AML-193 (cell line): ENCODE data around the gene EMC8.
"Not testable (repeated sequence)": the region's sequence is repeated elsewhere in the genome, so short reads cannot be mapped to it uniquely, and the experiment has no call there.

Experiments
- DNase-seq, 2 experiments: peaks; one replicate each; lab custom pipeline; 2025; lab: John Stamatoyannopoulos, UW

EMC8 gene

DNA sequence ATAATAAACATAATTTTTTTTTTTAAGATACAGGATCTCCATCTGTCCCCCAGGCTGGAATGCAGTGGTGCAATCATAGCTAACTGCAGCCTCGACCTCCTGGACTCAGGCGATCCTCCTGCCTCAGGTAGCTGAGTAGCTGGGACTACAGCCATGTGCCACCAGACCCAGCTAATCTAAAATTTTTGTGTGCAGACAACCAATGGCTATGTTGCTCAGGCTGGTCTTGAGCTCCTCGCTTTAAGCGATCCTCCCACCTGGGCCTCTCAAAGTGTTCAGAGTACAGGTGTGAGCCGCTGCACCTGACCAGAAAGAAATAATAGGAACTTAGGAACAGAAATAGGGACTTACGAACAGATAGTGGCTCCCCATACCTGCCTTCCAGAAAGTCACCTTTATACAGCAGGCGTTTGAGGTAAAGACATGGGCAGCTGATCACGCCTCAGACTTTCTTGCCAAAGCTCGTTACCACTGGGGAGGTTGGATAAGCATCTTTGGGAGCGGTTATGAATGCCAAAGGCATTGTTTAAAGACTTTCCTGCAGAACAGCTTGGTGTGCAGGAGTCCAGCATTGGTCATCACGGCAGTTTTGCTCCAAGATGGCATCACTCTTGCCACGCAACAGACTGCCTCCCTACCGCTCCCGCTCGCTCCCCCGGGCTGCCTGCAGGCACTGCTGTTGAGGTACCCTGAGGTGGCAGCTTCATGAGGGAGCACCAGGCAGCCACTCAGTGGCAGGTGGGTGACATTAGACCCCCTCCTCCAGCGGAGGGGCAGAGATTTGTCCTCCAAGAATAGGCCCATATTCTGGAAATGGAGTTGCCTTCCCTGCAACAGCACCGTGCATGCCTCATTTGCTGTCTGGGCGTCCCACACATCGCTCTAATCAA is 13.7 kb upstream of the EMC8 start:
- DNase-seq = no peak

- no peak for DNase-seq
Measured at GRCh38 chr16:85812031-85812807, 12.9 kb upstream of the EMC8 start.

GRCh38 chr16:85810742-85811115 is 11.4 kb upstream of the EMC8 start:
- no peak for DNase-seq

DNA sequence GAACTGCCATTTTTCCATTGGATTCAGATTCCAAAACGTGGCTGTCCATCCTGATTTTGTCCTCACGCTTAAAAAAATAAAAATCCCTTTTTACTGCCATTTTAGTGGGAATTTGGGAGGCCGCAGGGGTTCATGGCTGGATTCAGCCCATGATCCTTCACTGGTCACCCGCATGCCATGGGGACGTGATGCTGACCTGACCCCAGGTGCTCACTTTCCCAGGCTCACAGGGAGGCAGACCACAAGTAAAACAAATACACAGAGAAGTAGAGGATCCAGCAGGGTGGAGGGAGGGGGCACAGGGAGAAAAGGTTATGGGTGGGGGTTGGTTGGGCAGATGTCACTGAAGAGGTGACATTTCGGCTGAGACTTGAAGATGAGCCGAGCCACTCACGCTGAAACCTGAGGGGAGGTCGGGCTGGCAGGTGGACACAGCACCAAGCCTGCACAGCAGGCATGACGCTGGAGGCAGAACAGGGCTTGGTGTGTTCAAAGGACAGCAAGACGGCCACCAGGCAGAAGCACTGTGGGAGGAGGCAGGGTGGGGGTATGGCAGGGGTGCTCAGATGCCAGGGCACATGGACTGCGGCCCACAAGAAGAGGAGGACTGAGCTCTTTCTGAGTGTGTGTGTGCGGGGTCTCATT is 10.9 kb upstream of the EMC8 start:
- no peak for DNase-seq

GRCh38 chr16:85809645-85810044 is 10.3 kb upstream of the EMC8 start:
- no peak for DNase-seq

- DNase-seq = no peak
Measured at GRCh38 chr16:85808926-85809325, 9.6 kb upstream of the EMC8 start.

GRCh38 chr16:85808104-85808503 is 8.8 kb upstream of the EMC8 start:
- DNase-seq = not testable (repeated sequence)

DNA sequence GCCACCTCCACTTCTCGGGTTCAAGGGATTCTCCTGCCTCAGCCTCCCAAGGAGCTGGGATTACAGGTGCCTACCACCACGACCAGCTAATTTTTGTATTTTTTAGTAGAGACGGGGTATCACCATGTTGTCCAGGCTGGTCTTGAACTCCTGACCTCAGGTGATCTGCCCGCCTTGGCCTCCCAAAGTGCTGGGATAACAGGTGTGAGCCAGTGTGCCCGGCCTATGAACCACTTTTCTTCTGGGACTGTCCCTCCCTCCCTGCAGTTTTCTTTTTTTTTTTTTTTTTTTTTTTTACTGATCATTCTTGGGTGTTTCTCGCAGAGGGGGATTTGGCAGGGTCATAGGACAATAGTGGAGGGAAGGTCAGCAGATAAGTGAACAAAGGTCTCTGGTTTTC is 8.0 kb upstream of the EMC8 start:
- not testable (repeated sequence) for DNase-seq

- no peak for DNase-seq
Measured at GRCh38 chr16:85806539-85806938, 7.2 kb upstream of the EMC8 start.

DNA sequence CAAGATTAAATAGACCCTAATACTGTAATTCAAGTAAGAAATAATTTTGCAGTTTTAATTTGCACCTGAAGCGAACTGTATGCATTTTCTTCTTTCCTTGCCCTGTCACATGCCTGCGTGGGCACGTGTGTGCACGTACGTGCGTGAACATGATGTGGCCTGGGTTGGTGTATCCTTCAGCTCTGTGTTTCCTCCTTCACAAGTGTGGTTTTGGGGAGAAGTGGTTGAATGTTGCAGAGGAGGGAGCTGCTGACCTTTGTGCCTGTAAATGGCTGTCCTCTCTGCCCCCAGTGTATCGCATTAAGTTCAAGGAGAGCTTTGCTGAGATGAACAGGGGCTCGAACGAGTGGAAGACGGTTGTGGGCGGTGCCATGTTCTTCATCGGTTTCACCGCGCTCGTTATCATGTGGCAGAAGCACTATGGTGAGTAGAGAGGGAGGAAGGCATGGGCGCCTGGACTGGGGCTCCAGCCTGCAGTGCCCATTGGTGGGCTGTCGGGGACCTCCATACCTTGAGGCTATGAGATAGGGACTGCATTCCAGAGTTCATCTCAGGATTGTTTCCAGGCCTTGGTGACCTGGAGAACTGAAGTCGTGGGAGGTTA is 6.2 kb upstream of the EMC8 start:
- no peak for DNase-seq

DNA sequence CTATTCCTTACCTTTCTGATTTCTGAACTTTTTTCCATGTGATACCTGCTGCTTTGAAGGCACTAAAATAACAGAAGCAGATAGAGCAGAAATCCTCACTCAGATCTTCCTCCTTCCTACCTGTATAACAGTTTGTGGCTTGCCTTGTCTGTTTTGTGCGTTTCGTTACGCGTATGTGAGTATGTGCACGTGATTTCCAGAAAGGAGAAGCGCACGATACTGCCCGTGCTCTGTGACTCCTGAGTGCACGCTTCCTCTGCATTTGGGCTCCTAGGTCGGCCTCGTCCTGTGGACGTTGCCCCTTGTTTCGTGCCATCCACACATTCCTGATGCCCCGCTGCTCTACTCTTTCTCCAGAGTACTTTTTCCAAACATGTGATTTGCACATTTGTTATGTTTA is 4.2 kb upstream of the EMC8 start:
- DNase-seq = no peak

- no peak for DNase-seq
Measured at GRCh38 chr16:85800321-85800669, 951 bp upstream of the EMC8 start.

GRCh38 chr16:85798901-85799496 is 345 bp downstream of the EMC8 start:
- DNase-seq = no peak

- no peak for DNase-seq
Measured at GRCh38 chr16:85798283-85798776, 1.0 kb downstream of the EMC8 start.

- DNase-seq = no peak
Measured at GRCh38 chr16:85796599-85796998, 2.7 kb downstream of the EMC8 start.

- no peak for DNase-seq
Measured at GRCh38 chr16:85796152-85796551, 3.2 kb downstream of the EMC8 start.

DNA sequence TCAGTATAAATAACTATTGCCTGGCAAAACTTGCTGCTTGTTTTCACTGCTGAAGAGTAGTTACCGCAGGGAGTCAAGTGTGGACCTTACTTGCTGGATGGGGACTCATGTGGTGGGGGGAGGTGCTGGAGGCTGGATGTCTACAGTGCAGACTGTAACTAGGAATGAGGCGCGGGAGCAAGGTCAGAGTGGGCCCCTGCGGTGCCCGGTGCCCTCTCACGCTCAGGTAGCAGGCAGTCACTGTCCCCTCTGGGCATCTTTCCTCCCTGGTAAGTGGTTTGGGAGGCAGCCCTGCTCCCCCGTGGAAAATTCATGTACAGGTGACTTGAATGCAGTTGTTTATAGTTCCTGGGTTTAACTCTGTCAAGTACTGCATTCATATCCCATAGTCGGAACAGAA is 4.6 kb downstream of the EMC8 start:
- DNase-seq = no peak

DNA sequence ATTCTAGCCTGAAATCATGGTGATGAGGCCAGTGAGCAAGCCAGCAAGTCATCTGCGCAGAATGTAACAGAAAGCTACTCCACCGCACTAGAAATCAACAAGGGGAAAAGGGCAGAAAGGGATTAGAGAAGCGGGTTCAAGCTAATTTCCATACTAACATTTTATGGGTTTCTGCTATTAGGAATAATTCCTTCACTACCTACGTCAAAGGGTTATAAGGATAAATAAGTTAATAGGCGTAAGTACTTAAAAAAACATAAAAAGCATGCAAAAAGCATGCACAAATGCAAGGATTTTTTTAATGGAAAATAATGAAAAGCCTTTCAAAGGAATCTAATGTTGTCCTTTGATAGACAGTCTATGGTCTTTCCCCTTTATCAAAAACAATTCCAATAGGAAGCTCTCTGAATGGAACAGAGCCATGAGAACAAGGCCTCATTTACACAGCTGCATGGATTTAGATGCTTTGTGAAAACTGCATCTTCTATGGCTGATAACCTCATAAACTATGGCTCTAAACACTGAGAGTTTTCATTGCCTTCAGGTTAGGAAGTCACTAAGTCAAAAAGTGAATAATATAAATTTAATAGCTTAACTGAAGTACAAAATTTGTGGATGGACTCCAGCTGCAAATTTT is 5.6 kb downstream of the EMC8 start:
- no peak for DNase-seq

DNA sequence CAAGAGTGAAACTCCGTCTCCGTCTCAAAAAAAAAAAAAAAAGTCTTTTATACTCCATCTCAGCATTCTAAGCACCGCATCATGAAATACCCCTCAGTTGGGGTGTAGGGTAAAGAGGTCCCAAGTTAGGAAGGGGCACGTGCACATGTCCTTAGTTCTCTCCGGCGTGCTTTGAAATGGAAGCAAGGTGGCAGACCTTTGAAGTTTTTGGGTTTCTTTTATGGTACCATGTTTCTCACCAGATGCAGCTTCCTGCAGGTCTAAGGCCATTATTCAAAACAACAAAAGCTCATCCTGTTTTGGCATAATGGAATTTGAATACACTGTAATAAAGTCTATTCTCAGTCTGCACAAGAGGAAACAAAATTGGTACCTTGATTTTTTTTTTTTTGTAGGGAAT is 9.6 kb downstream of the EMC8 start:
- DNase-seq = no peak

- DNase-seq = no peak
Measured at GRCh38 chr16:85788819-85789218, 10.5 kb downstream of the EMC8 start.

DNA sequence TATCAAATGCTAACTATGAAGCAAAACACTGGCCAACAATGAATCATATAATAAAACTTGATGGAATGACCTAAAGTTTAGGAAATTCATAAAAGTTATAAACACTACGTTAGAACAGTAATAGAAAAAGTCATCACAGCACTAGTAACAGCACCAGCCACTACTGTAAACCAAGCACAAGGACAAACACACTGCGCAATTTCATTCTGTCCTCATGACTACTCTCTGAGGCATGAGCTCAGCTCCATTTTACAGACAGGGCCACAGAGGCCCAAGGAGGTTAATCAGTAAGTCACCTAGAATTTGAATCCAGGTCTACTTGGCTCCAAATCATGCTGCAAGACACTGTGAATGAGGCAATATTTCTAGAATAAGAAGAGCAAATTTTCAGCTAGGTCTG is 13.4 kb downstream of the EMC8 start:
- no peak for DNase-seq
